MM.1S (cell line): ENCODE data around the gene PURA.

Source experiments
- CTCF ChIP-seq: fragments of 300-600 bp; sonication (generic); IDR thresholded peaks from 2 replicates; pipeline ENCODE4 v1.5.1; 2016; ENCODE audit warnings: antibody characterized with exemption, low read length, mixed read lengths
- EZH2 ChIP-seq: fragments of 300-600 bp; sonication (generic); optimal IDR thresholded peaks from 2 replicates; pipeline ENCODE3; 2017; ENCODE audit warnings: low read depth, mild to moderate bottlenecking, antibody characterized with exemption, low read length, mixed read lengths
- EZH2phosphoT487 ChIP-seq: fragments of 300-600 bp; sonication (generic); IDR thresholded peaks from 2 replicates; pipeline ENCODE4 v1.6.1; 2018; ENCODE audit warnings: antibody characterized with exemption, low read length

- TF ChIP-seq CTCF (no peak), EZH2 (no peak), EZH2phosphoT487 (no peak)
Observed at GRCh38 chr5:140106101-140106500, 7.8 kb upstream of the PURA start.
